ENCODE results near the gene MOB2. TPM values are rescaled to one million over a fixed set of nuclear protein-coding genes. Genes with fewer than 3 reads are reported as not detected.

Gene MOB2
- total RNA-seq, 1 donor from 2014 or later, result 34.1 TPM

DNA sequence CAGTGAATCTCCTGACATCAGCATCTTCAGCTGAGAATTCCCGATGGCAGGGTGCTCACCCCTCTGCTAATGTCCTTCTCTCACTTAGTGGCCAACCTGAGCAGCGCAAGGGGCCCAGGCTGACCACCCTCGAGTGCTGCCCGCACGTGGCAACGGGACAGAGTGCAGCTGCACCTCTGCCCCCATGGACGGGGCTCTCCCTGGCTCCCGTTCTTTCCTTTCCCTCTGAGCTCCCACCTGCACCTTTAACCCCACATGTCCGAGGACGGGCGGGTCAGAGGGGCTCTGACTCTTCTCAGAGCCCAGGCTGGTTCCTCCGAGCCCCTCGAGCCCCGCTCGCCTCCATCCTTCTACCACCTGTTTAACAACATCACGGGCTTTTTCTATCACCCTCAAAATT, 19.8 kb downstream of the MOB2 start:
- no peak overlapping the region for H3K27ac ChIP-seq
- H3K4me1 ChIP-seq, result no peaks in the 10 kb centered on the region
- TF ChIP-seq POLR2AphosphoS5 (IDR thresholded peaks at IDR 0.05; ENCODE audit: insufficient read depth in 1 of 2, low read depth in 1 of 2) (no peak), POLR2A (IDR thresholded peaks at IDR 0.05) (no peak)
- H3K36me3 ChIP-seq, result peaks cover 0 to 37% of the 10 kb centered on the region in 2 donors
- no peaks in the 10 kb centered on the region for H3K27me3 ChIP-seq
- no peak for DNase-seq (ENCODE audit: extremely low spot score in 2 of 2)
- H3K9me3 ChIP-seq, result no peaks in the 10 kb centered on the region
- no peak overlapping the region for H3K4me3 ChIP-seq
- intact Hi-C loops (cut with DNase I), result no loop called here

DNA sequence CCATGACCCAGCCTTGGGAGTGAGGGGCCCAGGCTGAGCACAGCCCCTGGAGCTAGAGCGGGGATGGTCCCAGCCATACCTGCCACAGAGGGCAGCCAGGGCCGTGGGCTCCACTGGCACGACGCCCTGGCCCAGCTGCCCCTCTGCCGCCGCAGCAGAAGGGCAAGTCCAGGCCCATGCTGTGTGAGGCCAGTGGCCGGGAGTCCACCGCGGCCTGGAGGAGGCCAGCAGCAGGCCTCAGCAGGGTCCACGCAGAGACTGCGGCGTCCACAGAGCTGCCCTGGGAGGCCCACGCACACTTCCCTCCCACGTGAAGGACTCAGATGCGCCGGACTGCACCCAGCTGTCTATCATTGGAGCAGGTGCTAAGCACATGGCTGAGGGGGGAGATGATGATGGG, 23.5 kb downstream of the MOB2 start:
- no peak for DNase-seq (ENCODE audit: extremely low spot score in 2 of 2)
- peaks cover 32% of the 10 kb centered on the region for H3K4me1 ChIP-seq
- H3K27me3 ChIP-seq, result no peaks in the 10 kb centered on the region
- intact Hi-C loops (cut with DNase I), result no loop called here
- H3K4me3 ChIP-seq, result no peak overlapping the region
- H3K36me3 ChIP-seq, result peaks cover 0 to 5% of the 10 kb centered on the region in 2 donors
- no peaks in the 10 kb centered on the region for H3K9me3 ChIP-seq
- no peak for TF ChIP-seq POLR2A (IDR thresholded peaks at IDR 0.05)
- no peak overlapping the region for H3K27ac ChIP-seq

DNA sequence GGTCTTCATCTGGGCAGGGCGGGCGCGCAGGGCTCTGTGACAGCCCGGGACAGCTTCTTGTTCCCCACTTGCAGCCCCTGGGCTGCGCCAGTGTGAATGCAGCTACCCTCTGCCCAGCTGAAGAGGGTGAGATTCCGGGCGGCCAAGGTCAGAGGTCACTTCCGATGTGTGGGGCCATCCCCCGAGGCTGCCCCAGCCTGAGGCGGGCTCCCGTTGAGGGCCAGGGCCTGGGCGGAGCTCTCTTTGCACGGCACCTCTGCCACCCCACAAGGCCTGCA, 23.9 kb downstream of the MOB2 start:
- H3K9me3 ChIP-seq, result no peaks in the 10 kb centered on the region
- peaks cover 0 to 5% of the 10 kb centered on the region in 2 donors for H3K36me3 ChIP-seq
- intact Hi-C loops (cut with DNase I), result no loop called here
- no peak overlapping the region for H3K4me3 ChIP-seq
- H3K27ac ChIP-seq, result no peak overlapping the region
- TF ChIP-seq, protein P1, sequence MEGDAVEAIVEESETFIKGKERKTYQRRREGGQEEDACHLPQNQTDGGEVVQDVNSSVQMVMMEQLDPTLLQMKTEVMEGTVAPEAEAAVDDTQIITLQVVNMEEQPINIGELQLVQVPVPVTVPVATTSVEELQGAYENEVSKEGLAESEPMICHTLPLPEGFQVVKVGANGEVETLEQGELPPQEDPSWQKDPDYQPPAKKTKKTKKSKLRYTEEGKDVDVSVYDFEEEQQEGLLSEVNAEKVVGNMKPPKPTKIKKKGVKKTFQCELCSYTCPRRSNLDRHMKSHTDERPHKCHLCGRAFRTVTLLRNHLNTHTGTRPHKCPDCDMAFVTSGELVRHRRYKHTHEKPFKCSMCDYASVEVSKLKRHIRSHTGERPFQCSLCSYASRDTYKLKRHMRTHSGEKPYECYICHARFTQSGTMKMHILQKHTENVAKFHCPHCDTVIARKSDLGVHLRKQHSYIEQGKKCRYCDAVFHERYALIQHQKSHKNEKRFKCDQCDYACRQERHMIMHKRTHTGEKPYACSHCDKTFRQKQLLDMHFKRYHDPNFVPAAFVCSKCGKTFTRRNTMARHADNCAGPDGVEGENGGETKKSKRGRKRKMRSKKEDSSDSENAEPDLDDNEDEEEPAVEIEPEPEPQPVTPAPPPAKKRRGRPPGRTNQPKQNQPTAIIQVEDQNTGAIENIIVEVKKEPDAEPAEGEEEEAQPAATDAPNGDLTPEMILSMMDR (IDR thresholded peaks at IDR 0.05), result no peak
- TF ChIP-seq POLR2AphosphoS5 (IDR thresholded peaks at IDR 0.05; ENCODE audit: insufficient read depth in 1 of 2, low read depth in 1 of 2), result no peak
- TF ChIP-seq POLR2A (IDR thresholded peaks at IDR 0.05), result no peak
- peaks cover 36% of the 10 kb centered on the region for H3K4me1 ChIP-seq
- H3K27me3 ChIP-seq, result no peaks in the 10 kb centered on the region
- no peak for DNase-seq (ENCODE audit: extremely low spot score in 2 of 2)

DNA sequence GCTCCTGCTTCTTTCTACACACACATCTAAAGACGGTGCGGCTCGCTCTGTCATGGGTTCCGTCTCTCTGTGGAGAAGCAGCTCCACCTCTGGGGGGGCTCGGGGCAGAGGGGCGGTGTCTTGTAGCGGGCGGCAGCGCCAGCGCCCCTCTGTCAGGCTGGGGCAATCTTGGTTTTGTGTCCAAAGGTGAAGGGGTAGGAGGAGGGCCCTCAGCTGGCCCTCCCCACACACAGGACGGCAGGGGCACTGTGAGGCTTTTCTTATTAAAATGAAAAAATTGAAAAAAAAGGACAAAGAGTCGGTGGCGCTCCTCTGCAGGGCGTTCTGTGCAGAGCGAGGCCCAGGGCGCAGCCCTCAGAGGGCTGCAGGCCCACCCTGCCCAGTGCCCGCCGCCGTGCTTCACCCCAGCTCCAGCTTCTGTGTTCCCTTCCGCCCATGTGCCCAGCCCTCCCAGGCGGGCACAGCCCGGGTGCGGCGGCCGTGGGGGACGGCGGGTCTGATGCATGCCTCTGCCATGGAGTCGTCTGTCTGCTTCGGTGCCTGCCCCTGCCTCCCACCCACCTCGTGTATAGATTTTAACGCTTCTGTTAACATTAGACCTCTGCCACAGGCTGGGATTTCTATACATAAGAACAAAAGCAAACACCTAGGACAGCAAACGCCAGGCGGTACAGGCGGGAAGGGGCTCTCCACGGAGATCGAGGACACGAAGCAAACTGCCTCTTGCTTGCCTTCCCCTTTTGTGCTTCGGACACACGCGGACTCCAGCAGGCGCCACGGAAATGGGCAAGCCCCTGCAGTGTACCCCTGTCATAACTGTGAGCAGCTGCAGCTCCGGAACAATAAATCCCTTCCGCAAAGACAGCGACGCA, 24.5 kb downstream of the MOB2 start:
- H3K36me3 ChIP-seq, result peaks cover 0 to 5% of the 10 kb centered on the region in 2 donors
- peaks cover 37% of the 10 kb centered on the region for H3K4me1 ChIP-seq
- intact Hi-C loops (cut with DNase I), result no loop called here
- peak overlapping the region; percentile 78 for H3K27ac ChIP-seq
- no peaks in the 10 kb centered on the region for H3K27me3 ChIP-seq
- no peak overlapping the region for H3K4me3 ChIP-seq
- H3K9me3 ChIP-seq, result no peaks in the 10 kb centered on the region
- no peak for DNase-seq (ENCODE audit: extremely low spot score in 2 of 2)
- TF ChIP-seq POLR2A (IDR thresholded peaks at IDR 0.05) (no peak), POLR2AphosphoS5 (IDR thresholded peaks at IDR 0.05; ENCODE audit: insufficient read depth in 1 of 2, low read depth in 1 of 2) (no peak)
- TF ChIP-seq, protein P1 (IDR thresholded peaks at IDR 0.05), result no peak

DNA sequence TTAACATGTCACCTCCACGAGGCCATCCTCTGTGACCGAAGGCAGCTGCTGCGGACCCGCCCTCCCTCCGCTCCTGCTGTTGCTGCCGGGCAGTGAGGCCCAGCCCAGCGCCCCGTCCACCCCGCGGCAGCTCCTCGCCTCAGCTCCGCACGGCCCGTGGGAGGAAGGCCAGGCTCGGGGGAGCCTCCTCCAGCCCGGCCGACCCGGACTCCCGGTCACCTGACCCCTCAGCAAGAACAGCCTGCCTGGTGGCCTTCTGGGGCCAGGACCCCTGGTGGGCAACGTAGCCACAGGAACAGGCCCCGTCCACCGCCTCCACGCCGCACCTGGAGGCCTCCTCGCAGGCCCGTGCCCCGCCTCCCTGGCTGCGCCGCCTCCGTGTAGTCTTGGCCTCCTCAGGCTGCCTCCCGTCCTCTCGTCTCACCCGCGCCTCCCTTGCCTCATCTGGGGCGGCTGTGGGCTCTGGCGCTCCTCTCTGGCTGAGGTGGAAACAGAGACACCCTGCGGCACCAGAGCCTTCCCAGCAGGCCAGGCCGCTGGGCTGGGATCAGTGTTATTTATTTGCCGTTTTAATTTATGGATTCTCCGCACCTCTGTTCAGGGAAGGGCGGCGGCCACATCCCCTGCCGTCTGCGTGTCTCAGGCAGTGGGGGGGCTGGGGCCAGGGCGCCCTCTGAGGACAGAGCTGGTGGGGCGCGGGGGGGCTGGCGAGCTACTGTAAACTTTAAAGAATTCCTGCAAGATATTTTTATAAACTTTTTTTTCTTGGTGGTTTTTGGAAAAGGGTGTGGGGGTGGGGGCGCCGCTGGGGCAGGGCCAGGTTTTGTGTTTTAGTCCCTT, 25.4 kb downstream of the MOB2 start:
- peak overlapping the region; percentile 78 for H3K27ac ChIP-seq
- peak overlapping the region; percentile 32 to 54 for H3K4me3 ChIP-seq
- H3K9me3 ChIP-seq, result no peaks in the 10 kb centered on the region
- H3K4me1 ChIP-seq, result peaks cover 37% of the 10 kb centered on the region
- TF ChIP-seq POLR2AphosphoS5 (IDR thresholded peaks at IDR 0.05; ENCODE audit: insufficient read depth in 1 of 2, low read depth in 1 of 2), result peak in 1 of 2 donors; percentile 69
- no peak for TF ChIP-seq POLR2A (IDR thresholded peaks at IDR 0.05)
- TF ChIP-seq, protein P1 (IDR thresholded peaks at IDR 0.05), result no peak
- no peaks in the 10 kb centered on the region for H3K36me3 ChIP-seq
- intact Hi-C loops (cut with DNase I), result no loop called here
- no peak for DNase-seq (ENCODE audit: extremely low spot score in 2 of 2)
- H3K27me3 ChIP-seq, result no peaks in the 10 kb centered on the region

Measured in vagina (tissue), 2 donors.